ENCODE results near the gene CPNE9.

Gene CPNE9

GRCh38 chr3:9715764-9716437 is 12.3 kb downstream of the CPNE9 start:
- peak; percentile 73 for DNase-seq (ENCODE audit: low spot score)

GRCh38 chr3:9716801-9717555 is 13.3 kb downstream of the CPNE9 start:
- no peak for DNase-seq (ENCODE audit: low spot score)

DNA sequence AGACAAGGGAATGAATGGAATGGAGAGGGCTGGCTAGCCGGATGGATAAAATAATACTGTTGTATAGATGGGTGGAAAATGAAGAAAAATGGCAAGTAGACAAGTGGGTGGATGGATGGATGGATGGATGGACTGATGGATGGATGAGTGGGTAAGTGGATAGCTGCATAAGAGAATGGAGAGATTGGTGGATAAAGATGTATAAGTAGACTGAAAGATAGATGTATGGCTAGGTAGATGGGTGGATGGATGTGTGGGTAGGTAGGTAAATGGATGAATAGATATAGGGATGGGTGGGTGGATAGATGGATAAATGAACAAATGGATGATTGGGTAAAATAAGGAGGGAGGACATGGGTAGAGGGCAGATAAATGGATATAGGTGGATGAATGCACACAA is 13.9 kb downstream of the CPNE9 start:
- no peak for DNase-seq (ENCODE audit: low spot score)

DNA sequence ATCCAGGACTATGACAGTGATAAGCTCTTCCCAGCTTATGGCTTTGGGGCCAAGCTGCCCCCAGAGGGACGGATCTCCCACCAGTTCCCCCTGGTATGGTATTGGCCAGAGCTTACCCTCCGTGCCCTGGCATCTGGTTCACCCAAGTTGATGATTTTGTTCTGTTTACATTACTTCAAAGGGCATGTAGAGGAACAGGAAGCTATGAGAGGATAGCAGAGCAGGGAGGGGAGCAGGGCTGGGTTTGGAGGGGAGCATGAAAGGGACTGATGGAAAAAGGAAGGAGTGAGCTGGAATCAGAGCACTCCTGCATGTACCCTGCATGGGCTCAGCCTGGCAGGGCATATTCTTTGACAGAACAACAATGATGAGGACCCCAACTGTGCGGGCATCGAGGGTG is 14.5 kb downstream of the CPNE9 start:
- no peak for DNase-seq (ENCODE audit: low spot score)

- no peak for DNase-seq (ENCODE audit: low spot score)
These were observed 17.5 kb downstream of the CPNE9 start for GRCh38 chr3:9721015-9721699.

DNA sequence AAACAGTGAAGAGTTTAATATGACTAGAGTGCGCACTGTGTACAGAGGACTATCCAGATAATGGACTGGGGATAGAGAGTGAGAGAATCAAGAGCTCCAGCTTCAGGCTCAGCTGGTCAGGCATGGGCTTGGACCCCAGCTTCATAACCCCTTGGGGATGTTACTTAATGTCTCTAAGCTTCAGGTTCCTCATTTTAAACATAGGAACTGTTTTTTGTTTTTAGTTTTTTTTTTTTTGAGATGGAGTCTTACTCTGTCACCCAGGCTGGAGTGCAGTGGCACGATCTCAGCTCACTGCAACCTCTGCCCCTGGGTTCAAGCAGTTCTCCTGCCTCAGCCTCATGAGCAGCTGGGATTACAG is 18.0 kb downstream of the CPNE9 start:
- DNase-seq (ENCODE audit: low spot score) = no peak

DNA sequence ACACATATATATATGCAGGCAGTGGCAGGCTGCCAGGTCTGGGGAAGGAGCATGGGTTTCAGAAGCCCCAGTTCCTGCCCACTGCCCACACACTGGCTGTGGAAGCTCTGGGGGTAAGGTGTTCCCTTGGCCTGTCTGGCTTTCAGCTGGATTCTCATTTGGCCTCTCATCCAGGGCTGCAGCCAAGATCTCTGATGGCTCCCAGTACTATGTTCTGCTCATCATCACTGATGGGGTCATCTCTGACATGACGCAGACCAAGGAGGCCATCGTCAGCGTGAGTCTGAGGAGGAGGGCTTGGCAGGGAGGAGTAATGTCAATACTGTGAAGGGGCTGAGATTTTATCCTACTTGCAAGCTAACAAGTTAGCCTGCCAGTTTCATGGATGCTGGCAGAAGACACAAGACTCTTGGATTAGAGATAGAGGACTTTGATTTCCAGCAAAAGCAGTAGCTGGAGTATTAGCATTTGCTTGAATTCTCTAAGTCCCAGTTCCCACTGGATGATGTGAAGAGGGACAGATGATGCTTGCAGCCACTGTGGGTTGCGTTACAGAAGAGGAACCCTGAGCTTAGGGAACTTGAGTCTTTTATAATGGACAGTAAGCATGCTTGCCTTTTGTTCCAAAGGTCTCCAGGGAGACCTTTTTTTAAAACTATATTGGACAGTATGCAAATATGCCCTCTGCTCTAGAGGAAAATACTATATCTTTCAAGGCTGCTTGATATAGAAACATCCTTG is 22.3 kb downstream of the CPNE9 start:
- no peak for DNase-seq (ENCODE audit: low spot score)

DNA sequence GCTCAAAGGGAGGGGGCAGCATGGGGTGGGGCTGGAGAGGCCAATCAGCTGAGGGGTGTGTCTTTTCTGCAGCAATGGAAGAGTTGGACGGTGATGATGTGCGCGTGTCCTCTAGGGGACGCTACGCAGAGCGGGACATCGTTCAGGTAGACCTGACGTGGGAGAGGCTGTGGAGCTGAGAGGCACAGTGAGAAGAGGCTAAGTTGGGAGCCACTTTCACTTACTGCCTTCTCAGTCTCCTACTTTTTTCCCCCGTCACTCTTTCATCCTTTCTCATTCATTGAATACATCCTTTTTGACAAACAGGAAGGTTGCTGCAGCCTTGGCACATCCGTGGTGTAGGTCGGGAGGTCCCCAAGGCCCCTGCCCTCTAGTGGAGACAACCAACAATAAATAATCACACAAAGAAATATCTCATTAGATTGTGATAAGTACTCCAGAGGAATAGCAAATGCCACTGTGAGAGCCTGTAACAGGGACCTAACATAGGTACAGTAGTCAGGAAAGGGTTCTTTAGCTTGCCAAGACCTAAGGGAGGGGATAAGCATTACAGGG is 23.5 kb downstream of the CPNE9 start:
- no peak for DNase-seq (ENCODE audit: low spot score)

DNA sequence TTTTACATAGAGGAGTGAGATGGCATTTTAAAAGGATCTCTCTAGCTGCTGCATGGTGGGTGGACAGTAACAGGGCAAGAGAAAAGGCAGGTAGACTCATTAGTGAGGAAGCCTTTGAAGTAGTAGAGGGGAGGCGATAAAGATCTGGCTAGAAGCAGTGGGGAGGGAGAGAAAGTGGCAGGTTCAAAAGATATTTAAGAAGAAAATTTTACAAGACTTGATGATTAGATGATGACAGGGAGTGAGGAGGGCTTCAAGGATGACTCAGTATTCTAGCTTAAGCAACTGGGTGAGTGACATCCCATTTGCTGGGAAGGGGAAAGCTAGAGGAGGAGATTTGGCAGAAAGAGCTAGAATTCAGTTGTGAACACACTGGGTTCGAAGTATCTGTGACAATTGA is 24.1 kb downstream of the CPNE9 start:
- DNase-seq (ENCODE audit: low spot score) = no peak

GRCh38 chr3:9729419-9729818 is 25.8 kb downstream of the CPNE9 start:
- no peak for DNase-seq (ENCODE audit: low spot score)

GRCh38 chr3:9730657-9731205 is 27.1 kb downstream of the CPNE9 start:
- DNase-seq (ENCODE audit: low spot score) = no peak

- DNase-seq (ENCODE audit: low spot score) = peak; percentile 98
These were observed 27.8 kb downstream of the CPNE9 start, which contains the start of gene BRPF1 for GRCh38 chr3:9731206-9732079. TSS of gene BRPF1 (plus strand) at chr3:9731735. CDS start at chr3:9734141, 2,406 bp downstream.

- DNase-seq (ENCODE audit: low spot score) = no peak
These were observed 28.6 kb downstream of the CPNE9 start for GRCh38 chr3:9732080-9732739.

- DNase-seq (ENCODE audit: low spot score) = no peak
These were observed 29.1 kb downstream of the CPNE9 start for GRCh38 chr3:9732740-9733115.

GRCh38 chr3:9736831-9737230 is 33.2 kb downstream of the CPNE9 start:
- DNase-seq (ENCODE audit: low spot score) = no peak

DNA sequence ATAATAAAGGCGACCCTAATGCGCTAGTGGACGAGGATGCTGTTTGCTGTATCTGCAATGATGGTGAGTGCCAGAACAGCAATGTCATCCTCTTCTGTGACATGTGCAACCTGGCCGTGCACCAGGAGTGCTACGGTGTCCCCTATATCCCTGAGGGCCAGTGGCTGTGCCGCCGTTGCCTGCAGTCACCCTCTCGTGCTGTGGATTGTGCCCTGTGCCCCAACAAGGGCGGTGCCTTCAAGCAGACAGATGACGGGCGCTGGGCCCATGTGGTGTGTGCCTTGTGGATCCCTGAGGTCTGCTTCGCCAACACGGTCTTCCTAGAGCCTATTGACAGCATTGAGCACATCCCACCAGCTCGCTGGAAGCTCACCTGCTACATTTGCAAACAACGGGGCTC is 35.5 kb downstream of the CPNE9 start:
- no peak for DNase-seq (ENCODE audit: low spot score)

DNA sequence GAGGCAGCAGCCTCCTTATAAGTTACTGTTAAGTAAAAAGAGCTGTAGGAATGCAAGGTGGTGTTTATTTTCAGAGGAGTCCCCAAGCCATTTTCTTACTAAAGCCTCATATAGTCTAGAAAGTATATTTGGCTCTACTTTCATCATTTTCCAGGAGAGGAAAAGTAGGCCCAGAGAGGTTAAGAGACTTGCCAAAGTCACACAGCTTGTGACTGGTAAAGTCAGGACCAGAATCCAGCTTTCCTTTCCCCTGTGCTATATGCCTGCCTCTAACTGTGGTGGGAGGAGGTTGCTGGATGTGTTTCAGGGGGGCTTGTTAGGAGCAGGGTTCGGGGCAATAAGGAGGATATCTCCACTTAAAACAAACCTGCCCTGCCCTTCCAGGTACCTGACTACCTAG is 38.9 kb downstream of the CPNE9 start:
- DNase-seq (ENCODE audit: low spot score) = no peak

GRCh38 chr3:9743548-9743947 is 39.9 kb downstream of the CPNE9 start:
- no peak for DNase-seq (ENCODE audit: low spot score)

GRCh38 chr3:9744162-9744561 is 40.5 kb downstream of the CPNE9 start:
- no peak for DNase-seq (ENCODE audit: low spot score)

GRCh38 chr3:9745521-9745920 is 41.9 kb downstream of the CPNE9 start:
- DNase-seq (ENCODE audit: low spot score) = no peak

Measured in COLO829 (cell line).